Astrocyte of the spinal cord (primary cell): ENCODE measurements around the gene INPP5B.
"Not testable (repeated sequence)": the region's sequence is repeated elsewhere in the genome, so short reads cannot be mapped to it uniquely, and the experiment has no call there.

Source experiments
- DNase-seq: peaks from one replicate; pipeline ENCODE4 v3.0.0; 2011; ENCODE audit warnings: low read depth, low spot score
- H3K4me3 ChIP-seq: 2 replicates; pipeline ENCODE4 v1.5.1; 2011; ENCODE audit warnings: low read depth, mild to moderate bottlenecking, low read length, moderate library complexity
- in situ Hi-C: cut with HindIII; loops from 2 replicates; pipeline ENCODE4 v1.10.0; 2017; ENCODE audit warnings: low sequenced_read_pairs
- TF ChIP-seq, protein P1 (sequence below): IDR thresholded peaks from 2 replicates; pipeline ENCODE4 v1.5.1; 2012; ENCODE audit warnings: low read depth, mild to moderate bottlenecking, low read length, inconsistent platforms

The INPP5B gene

DNA sequence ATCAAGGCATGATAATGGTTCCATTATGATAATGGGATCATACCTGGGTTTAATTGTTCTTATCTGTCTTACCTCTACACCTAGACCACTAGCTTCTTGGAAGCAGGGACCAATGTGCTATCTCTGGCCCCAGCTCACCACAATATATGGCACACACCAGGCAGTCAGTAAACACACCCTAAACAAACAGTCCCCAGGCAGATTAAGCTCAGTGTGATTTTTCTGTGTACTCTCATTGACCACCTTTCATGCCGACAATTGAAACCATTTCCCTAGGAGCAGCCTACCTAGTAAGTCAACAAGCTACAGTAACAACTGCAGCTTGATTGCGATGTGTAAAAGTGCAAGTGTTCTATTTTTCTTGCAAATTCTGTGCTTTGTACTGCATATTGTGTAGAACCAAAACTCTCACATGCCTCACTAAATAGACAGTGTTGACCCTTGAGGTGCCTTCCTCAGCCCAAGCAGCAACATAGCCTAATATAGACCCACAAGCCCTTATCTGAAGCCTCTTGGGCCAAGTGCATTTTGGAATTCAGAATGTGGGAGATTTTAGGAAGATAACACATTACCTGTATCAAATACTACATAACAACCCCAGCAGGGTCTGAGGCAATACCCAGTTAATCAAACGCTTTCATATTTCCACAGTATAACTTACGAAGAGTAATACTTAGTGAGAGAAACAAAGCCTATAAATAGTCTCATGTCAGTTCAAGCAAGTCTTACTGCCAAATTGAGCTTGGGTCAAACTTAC lies 32.0 kb downstream of the INPP5B start:
- in situ Hi-C loops, result no loop called here
- TF ChIP-seq, protein P1, sequence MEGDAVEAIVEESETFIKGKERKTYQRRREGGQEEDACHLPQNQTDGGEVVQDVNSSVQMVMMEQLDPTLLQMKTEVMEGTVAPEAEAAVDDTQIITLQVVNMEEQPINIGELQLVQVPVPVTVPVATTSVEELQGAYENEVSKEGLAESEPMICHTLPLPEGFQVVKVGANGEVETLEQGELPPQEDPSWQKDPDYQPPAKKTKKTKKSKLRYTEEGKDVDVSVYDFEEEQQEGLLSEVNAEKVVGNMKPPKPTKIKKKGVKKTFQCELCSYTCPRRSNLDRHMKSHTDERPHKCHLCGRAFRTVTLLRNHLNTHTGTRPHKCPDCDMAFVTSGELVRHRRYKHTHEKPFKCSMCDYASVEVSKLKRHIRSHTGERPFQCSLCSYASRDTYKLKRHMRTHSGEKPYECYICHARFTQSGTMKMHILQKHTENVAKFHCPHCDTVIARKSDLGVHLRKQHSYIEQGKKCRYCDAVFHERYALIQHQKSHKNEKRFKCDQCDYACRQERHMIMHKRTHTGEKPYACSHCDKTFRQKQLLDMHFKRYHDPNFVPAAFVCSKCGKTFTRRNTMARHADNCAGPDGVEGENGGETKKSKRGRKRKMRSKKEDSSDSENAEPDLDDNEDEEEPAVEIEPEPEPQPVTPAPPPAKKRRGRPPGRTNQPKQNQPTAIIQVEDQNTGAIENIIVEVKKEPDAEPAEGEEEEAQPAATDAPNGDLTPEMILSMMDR, result no peak
- no peak for DNase-seq
- H3K4me3 ChIP-seq, result no peak overlapping the region

DNA sequence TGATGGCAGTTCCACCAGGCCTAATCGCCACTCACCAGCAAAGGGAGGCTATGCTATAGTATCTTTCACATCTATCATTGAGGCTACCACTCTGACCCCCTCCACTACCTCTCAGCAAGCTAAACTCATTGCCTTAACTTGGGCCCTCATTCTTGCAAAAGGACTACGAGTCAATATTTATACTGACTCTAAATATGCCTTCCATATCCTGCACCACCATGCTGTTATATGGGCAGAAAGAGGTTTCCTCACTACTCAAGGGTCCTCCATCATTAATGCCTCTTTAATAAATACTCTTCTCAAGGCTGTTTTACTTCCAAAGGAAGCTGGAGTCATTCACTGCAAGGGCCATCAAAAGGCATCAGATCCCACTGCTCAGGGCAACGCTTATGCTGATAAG lies 35.4 kb downstream of the INPP5B start:
- DNase-seq, in situ Hi-C loops, H3K4me3 ChIP-seq: not testable (repeated sequence)

DNA sequence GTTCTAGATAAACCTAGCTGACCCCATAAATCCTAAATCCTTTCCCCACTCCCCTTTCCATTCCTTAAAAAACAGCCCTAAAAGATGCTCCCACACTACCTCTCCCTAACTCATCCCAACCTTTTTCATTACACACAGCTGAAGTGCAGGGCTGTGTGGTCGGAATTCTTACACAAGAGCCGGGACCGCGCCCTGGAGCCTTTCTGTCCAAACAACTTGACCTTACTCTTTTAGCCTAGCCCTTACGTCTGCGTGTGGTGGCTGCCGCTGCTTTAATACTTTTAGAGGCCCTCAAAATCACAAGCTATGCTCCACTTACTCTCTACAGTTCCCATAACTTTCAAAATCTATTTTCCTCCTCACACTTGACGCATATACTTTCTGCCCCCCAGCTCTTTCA lies 36.0 kb downstream of the INPP5B start:
- in situ Hi-C loops, DNase-seq, H3K4me3 ChIP-seq: not testable (repeated sequence)

DNA sequence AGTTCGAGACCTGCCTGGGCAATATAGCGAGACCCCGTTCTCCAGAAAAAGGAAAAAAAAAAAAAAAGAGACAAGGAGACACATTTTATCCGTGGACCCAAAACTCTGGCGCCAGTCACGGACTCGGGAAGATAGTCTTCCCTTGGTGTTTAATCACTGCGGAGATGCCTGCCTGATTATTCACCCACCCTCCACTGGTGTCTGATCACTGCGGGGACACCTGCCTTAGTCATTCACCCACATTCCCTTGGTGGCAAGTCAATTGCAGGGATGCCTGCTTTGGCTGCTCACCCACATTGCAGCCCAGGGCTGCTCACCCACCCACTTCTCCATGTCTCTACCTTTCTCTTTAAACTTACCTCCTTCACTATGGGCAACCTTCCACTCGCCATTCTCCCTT lies 38.3 kb downstream of the INPP5B start:
- DNase-seq, H3K4me3 ChIP-seq, in situ Hi-C loops: not testable (repeated sequence)

DNA sequence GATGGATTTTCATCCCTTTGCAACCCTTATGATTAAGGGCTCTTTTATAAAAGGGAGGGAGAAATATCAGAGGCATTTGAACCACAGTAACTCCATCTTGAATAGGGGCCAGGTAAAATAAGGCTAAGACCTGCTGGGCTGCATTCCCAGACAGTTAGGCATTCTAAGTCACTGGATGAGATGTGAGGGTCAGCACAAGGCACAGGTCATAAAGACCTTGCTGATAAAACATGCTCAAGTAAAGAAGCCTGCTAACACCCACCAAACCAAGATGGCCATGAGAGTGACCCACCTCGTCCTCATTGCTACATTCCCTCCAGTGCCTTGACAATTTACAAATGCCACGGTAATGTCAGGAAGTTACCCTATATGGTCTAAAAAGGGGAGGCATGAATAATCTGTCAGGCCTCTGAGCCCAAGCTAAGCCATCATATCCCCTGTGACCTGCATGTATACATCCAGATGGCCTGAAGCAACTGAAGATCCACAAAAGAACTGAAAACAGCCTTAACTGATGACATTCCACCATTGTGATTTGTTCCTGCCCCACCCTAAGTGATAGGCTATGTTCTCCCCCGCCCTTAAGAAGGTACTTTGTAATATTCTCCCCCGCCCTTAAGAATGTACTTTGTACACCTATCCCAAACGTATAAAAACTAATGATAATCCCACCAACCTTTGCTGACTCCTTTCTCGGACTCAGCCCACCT lies 39.3 kb downstream of the INPP5B start:
- DNase-seq, H3K4me3 ChIP-seq, in situ Hi-C loops: not testable (repeated sequence)

DNA sequence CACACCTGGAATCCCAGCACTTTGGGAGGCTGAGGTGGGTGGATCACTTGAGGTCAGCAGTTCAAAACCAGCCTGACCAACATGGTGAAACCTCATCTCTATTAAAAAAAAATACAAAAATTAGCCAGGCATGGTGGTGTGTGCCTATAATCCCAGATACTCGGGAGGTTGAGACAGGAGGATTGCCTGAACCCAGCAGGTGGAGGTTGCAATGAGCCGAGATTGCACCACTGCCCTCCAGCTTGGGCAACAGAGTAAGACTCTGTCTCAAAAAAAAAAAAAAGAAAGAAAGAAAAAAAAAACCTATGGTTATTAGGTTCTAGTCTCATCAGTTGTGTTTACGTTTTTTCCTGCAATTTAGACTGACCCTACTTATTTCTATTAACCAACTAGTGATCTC lies 40.3 kb downstream of the INPP5B start:
- in situ Hi-C loops, DNase-seq, H3K4me3 ChIP-seq: not testable (repeated sequence)

DNA sequence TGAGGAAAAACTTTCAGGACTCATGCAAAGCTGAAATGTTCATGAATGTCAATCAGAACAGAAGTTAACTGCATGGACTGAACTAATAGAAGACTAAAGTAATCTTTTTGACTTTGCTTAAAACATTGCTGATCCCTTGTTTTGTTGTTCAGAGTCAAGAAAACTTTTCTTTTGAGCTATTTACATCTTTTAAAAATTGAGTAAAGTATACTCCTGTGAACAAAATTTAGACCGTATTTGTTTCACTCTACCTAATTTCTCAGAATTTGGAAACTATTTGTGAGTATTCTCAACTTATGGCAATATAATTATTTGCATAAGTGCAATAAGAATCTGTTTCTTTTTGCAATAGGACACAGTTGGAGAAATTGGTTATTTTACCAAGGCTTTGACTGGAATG lies 41.1 kb downstream of the INPP5B start:
- TF ChIP-seq, protein P1, result no peak
- DNase-seq, result no peak
- no peak overlapping the region for H3K4me3 ChIP-seq
- in situ Hi-C loops, result no loop called here

DNA sequence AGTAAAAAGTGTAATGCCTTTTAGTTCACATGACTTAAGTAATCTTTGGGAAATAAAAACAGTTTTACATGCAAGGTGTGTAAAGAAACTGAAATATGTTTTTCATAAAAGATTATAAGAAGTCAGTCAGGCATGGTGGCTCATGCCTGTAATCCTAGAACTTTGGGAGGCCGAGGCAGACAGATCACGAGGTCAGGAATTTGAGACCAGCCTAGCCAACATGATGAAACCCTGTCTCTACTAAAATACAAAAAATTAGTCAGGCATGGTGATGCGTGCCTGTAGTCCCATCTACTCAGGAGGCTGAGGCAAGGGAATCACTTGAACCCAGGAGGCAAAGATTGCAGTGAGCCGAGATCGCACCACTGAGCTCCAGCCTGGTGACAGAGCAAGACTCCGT lies 42.9 kb downstream of the INPP5B start:
- not testable (repeated sequence) for H3K4me3 ChIP-seq, DNase-seq

DNA sequence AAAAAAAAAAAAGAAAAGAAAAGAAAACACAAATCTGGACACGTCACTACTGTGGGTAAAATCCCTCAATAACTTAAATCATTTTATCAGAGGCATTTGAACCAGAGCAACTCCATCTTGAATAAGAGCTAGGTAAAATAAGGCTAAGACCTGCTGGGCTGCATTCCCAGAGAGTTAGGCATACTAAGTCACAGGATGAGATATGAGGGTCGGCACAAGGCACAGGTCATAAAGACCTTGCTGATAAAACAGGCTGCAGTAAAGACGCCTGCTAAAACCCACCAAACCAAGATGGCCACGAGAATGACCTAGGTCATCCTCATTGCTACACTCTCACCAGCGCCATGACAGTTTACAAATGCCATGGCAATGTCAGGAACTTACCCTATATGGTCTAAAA lies 43.9 kb downstream of the INPP5B start:
- DNase-seq, result no peak
- TF ChIP-seq, protein P1, result no peak
- H3K4me3 ChIP-seq, result no peak overlapping the region
- in situ Hi-C loops, result no loop called here

More for the DNA sequence above, 42.9 kb downstream of the INPP5B start:
- in situ Hi-C loops, result not testable (repeated sequence)

DNA sequence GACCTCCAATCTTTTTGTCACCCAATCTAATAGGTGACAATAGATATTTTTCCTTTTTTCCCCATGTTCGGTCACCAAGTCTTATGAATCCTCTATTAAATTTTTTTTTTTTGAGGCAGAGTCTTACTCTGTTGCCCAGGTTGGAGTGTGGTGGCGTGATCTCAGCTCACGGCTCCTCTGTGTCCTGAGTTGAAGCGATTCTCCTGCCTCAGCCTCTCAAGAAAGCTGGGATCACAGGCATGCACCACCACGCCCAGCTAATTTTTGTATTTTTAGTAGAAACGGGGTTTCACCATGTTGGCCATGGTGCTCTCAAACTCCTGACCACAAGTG lies 45.0 kb downstream of the INPP5B start:
- no peak overlapping the region for H3K4me3 ChIP-seq

More for the DNA sequence above, 45.0 kb downstream of the INPP5B start:
- no peak for DNase-seq
- TF ChIP-seq, protein P1, result no peak
- in situ Hi-C loops, result no loop called here
